Forelimb muscle (tissue), 1 donor: ENCODE measurements around the gene ZDHHC4. TPM values are rescaled to one million over a fixed set of nuclear protein-coding genes. Genes with fewer than 3 reads are reported as not detected.
"Not testable (repeated sequence)": the region's sequence is repeated elsewhere in the genome, so short reads cannot be mapped to it uniquely, and the experiment has no call there.

Experiments used
- DNase-seq: peaks from one replicate; pipeline ENCODE4 v3.0.0-alpha.2; 2013; ENCODE audit warnings: low read depth
- polyA plus RNA-seq: library from polyadenylated mRNA; unstranded; fragments of 120-200 nt; gene quantifications from one replicate; pipeline ENCODE4 v1.2.1, GENCODE V29; 2013; ENCODE audit not compliant: insufficient read length

Gene ZDHHC4
- polyA plus RNA-seq, 1 donor = 45.1 TPM

GRCh38 chr7:6559896-6560295, 17.4 kb upstream of the ZDHHC4 start:
- DNase-seq = no peak

GRCh38 chr7:6562106-6562505, 15.1 kb upstream of the ZDHHC4 start:
- no peak for DNase-seq

- no peak for DNase-seq
Measured at GRCh38 chr7:6563936-6564770, 13.1 kb upstream of the ZDHHC4 start.

- no peak for DNase-seq
Measured at GRCh38 chr7:6565655-6566054, 11.6 kb upstream of the ZDHHC4 start.

- no peak for DNase-seq
Measured at GRCh38 chr7:6567886-6568285, 9.4 kb upstream of the ZDHHC4 start.

GRCh38 chr7:6571160-6571779, 6.0 kb upstream of the ZDHHC4 start:
- no peak for DNase-seq

- no peak for DNase-seq
Measured at GRCh38 chr7:6575281-6576023, 1.8 kb upstream of the ZDHHC4 start.

- DNase-seq = no peak
Measured at GRCh38 chr7:6576024-6576866, 1.0 kb upstream of the ZDHHC4 start.

GRCh38 chr7:6576867-6577368, 336 bp upstream of the ZDHHC4 start:
- DNase-seq = not testable (repeated sequence)

GRCh38 chr7:6578114-6579084, 1.1 kb downstream of the ZDHHC4 start:
- no peak for DNase-seq

GRCh38 chr7:6579446-6579845, 2.2 kb downstream of the ZDHHC4 start:
- DNase-seq = no peak

GRCh38 chr7:6585746-6586432, 8.6 kb downstream of the ZDHHC4 start:
- DNase-seq = not testable (repeated sequence)

GRCh38 chr7:6588566-6588965, 11.3 kb downstream of the ZDHHC4 start:
- no peak for DNase-seq

- DNase-seq = no peak
Measured at GRCh38 chr7:6589151-6589828, 12.0 kb downstream of the ZDHHC4 start.

GRCh38 chr7:6589829-6590644, 12.8 kb downstream of the ZDHHC4 start, which contains the start of gene INTS15:
Gene INTS15, plus strand, starts transcription at chr7:6590021. Its CDS starts 263 bp downstream, at chr7:6590284.
- peak; percentile 77 for DNase-seq

- no peak for DNase-seq
Measured at GRCh38 chr7:6590645-6591110, 13.4 kb downstream of the ZDHHC4 start.

GRCh38 chr7:6600093-6600492, 22.8 kb downstream of the ZDHHC4 start:
- no peak for DNase-seq

GRCh38 chr7:6604458-6604857, 27.2 kb downstream of the ZDHHC4 start:
- DNase-seq = no peak
